Endodermal cell (in vitro differentiated cells): Measurements from ENCODE around the gene STAM. TPM values are rescaled to one million over a fixed set of nuclear protein-coding genes. Genes with fewer than 3 reads are reported as not detected.
A peak's percentile ranks its signal among the peaks of the same experiment; 100 is the strongest.

Source experiments
- DNase-seq: peaks from one replicate; pipeline ENCODE4 v3.0.0-alpha.2; 2017
- H3K27ac ChIP-seq: 2 replicates; pipeline ENCODE4 v1.5.1; 2013; ENCODE audit warnings: mild to moderate bottlenecking, low read depth, low read length, moderate library complexity
- H3K27me3 ChIP-seq: 2 replicates; pipeline ENCODE4 v1.6.1; 2013; ENCODE audit warnings: mild to moderate bottlenecking, low read length, moderate library complexity; ENCODE audit not compliant: insufficient read depth, control insufficient read depth, poor library complexity, severe bottlenecking
- H3K36me3 ChIP-seq: 2 replicates; pipeline ENCODE4 v1.7.0; 2013; ENCODE audit warnings: mild to moderate bottlenecking, low read length, moderate library complexity; ENCODE audit not compliant: control insufficient read depth, insufficient read depth
- H3K4me1 ChIP-seq: one replicate; pipeline ENCODE4 v1.7.0; 2013; ENCODE audit warnings: low read length; ENCODE audit not compliant: control insufficient read depth, insufficient read depth
- H3K4me3 ChIP-seq: 2 replicates; pipeline ENCODE4 v1.5.1; 2013; ENCODE audit warnings: mild to moderate bottlenecking, low read length, moderate library complexity
- H3K9ac ChIP-seq: 2 replicates; pipeline ENCODE4 v1.6.1; 2013; ENCODE audit warnings: mild to moderate bottlenecking, low read length, moderate library complexity; ENCODE audit not compliant: poor library complexity, severe bottlenecking; ENCODE audit errors: extremely low read depth
- H3K9me3 ChIP-seq: 2 replicates; pipeline ENCODE4 v1.6.1; 2013; ENCODE audit warnings: mild to moderate bottlenecking, low read length, moderate library complexity; ENCODE audit not compliant: control insufficient read depth
- H3K27ac Mint-ChIP-seq: 2 replicates; pipeline ENCODE4 v1.8.0; 2020; ENCODE audit warnings: mixed read lengths
- H3K27me3 Mint-ChIP-seq: 2 replicates; pipeline ENCODE4 v1.8.0; 2021; ENCODE audit warnings: mild to moderate bottlenecking, mixed read lengths; ENCODE audit not compliant: insufficient read depth
- H3K36me3 Mint-ChIP-seq: 2 replicates; pipeline ENCODE4 v1.8.0; 2020; ENCODE audit warnings: low read depth, mixed read lengths
- H3K4me1 Mint-ChIP-seq: 2 replicates; pipeline ENCODE4 v1.8.0; 2020; ENCODE audit warnings: mixed read lengths
- H3K4me3 Mint-ChIP-seq: 2 replicates; pipeline ENCODE4 v1.8.0; 2020; ENCODE audit warnings: mild to moderate bottlenecking, moderate library complexity, mixed read lengths
- H3K9me3 Mint-ChIP-seq: 2 replicates; pipeline ENCODE4 v1.8.0; 2020; ENCODE audit warnings: mild to moderate bottlenecking, mixed read lengths
- CTCF ChIP-seq: fragments of 200-600 bp; sonication (generic); conservative IDR thresholded peaks from 2 replicates; pipeline ENCODE4 v1.5.0; 2021; ENCODE audit warnings: antibody characterized with exemption, mild to moderate bottlenecking
- WGBS, 2 experiments: methylation state at CpG; one replicate each; pipeline versions ENCODE4 v1.1.5 to v1.1.7; 2013; ENCODE audit warnings: missing lambda C conversion rate in 2 of 2, mixed read lengths in 1 of 2; ENCODE audit not compliant: insufficient coverage in 1 of 2, insufficient read length in 1 of 2; 5-methylcytosine and 5-hydroxymethylcytosine counted together
- total RNA-seq, 2 donors: library from RNA; stranded (reverse); fragmentation: NEBNext Ultra II Directional in 1 of 2; extraction: Animal tissue kit (Norgen Biotek cat#: 25700) in 1 of 2; gene quantifications; 2 replicates in 1 of 2; 3 replicates in 1 of 2; pipeline ENCODE4 v1.2.1, GENCODE V29; 2021

Gene STAM
- total RNA-seq, 2 donors from 2014 or later, result 26.7 to 30.0 TPM

GRCh38 chr10:17669185-17669872 lies 25.4 kb downstream of the STAM start:
- no peaks in the 10 kb centered on the region for H3K27me3 Mint-ChIP-seq
- H3K9me3 ChIP-seq, result no peaks in the 10 kb centered on the region
- peaks cover 32% of the 10 kb centered on the region for H3K4me1 Mint-ChIP-seq
- no peak overlapping the region for H3K4me3 Mint-ChIP-seq
- H3K4me3 ChIP-seq, result no peak overlapping the region
- no peak overlapping the region for H3K27ac ChIP-seq
- 80 to 97% methylated on average over 1 to 6 of the region's 11 CpGs for WGBS, 2 experiments
- no peak for TF ChIP-seq CTCF
- H3K27me3 ChIP-seq, result no peaks in the 10 kb centered on the region
- no peak overlapping the region for H3K27ac Mint-ChIP-seq
- H3K9ac ChIP-seq, result no peak overlapping the region
- H3K36me3 ChIP-seq, result peaks cover 5% of the 10 kb centered on the region
- no peaks in the 10 kb centered on the region for H3K9me3 Mint-ChIP-seq
- H3K4me1 ChIP-seq, result peaks cover 16% of the 10 kb centered on the region
- no peak for DNase-seq
- H3K36me3 Mint-ChIP-seq, result peaks cover 2% of the 10 kb centered on the region

- peaks cover 5% of the 10 kb centered on the region for H3K36me3 ChIP-seq
- no peak overlapping the region for H3K4me3 ChIP-seq
- DNase-seq, result no peak
- peaks cover 46% of the 10 kb centered on the region for H3K4me1 Mint-ChIP-seq
- no peaks in the 10 kb centered on the region for H3K9me3 Mint-ChIP-seq
- 0 to 31% methylated on average over 1 to 3 of the region's 3 CpGs for WGBS, 2 experiments
- no peak overlapping the region for H3K27ac ChIP-seq
- no peak overlapping the region for H3K9ac ChIP-seq
- H3K36me3 Mint-ChIP-seq, result no peaks in the 10 kb centered on the region
- peak overlapping the region; percentile 41 for H3K27ac Mint-ChIP-seq
- no peak for TF ChIP-seq CTCF
- no peak overlapping the region for H3K4me3 Mint-ChIP-seq
- H3K27me3 Mint-ChIP-seq, result no peaks in the 10 kb centered on the region
- H3K4me1 ChIP-seq, result peaks cover 24% of the 10 kb centered on the region
- no peaks in the 10 kb centered on the region for H3K9me3 ChIP-seq
- no peaks in the 10 kb centered on the region for H3K27me3 ChIP-seq
These were observed 27.4 kb downstream of the STAM start for GRCh38 chr10:17671307-17671706.

GRCh38 chr10:17673471-17674061 lies 29.6 kb downstream of the STAM start:
- DNase-seq, result peak; percentile 89
- Mint-ChIP-seq H3K36me3 (peaks cover under 1% of the 10 kb centered on the region), H3K4me1 (peaks cover 49% of the 10 kb centered on the region), H3K4me3 (no peak overlapping the region), H3K27me3 (no peaks in the 10 kb centered on the region), H3K9me3 (no peaks in the 10 kb centered on the region), H3K27ac (peak overlapping the region; percentile 73)
- WGBS, 2 experiments, result 27 to 40% methylated on average over 2 to 5 of the region's 5 CpGs
- no peaks in the 10 kb centered on the region for H3K9me3 ChIP-seq
- H3K36me3 ChIP-seq, result no peaks in the 10 kb centered on the region
- peak overlapping the region; percentile 26 for H3K4me3 ChIP-seq
- H3K9ac ChIP-seq, result no peak overlapping the region
- no peak for TF ChIP-seq CTCF
- no peaks in the 10 kb centered on the region for H3K27me3 ChIP-seq
- peak overlapping the region; percentile 27 for H3K27ac ChIP-seq
- peaks cover 27% of the 10 kb centered on the region for H3K4me1 ChIP-seq
